Measurements from ENCODE around the gene SRP9. TPM values are rescaled to one million over a fixed set of nuclear protein-coding genes. Genes with fewer than 3 reads are reported as not detected.
"Not testable (repeated sequence)": the region's sequence is repeated elsewhere in the genome, so short reads cannot be mapped to it uniquely, and the experiment has no call there.

Gene SRP9
- polyA plus RNA-seq, 5 donors: 360 to 552 (median 414) TPM

GRCh38 chr1:225834417-225835329 lies 57.0 kb downstream of the SRP9 start:
- DNase-seq: peak; percentile 85 to 89

- no peak for DNase-seq
Measured at GRCh38 chr1:225835856-225836255, 58.2 kb downstream of the SRP9 start.

GRCh38 chr1:225836296-225836695 lies 58.7 kb downstream of the SRP9 start:
- DNase-seq: not testable (repeated sequence)

GRCh38 chr1:225838793-225839192 lies 61.2 kb downstream of the SRP9 start:
- DNase-seq: no peak

Other genes starting within 250 kb of the SRP9 start
- 100 to 1,000 TPM; 169 to 253 (median 235) TPM for gene ENAH, start 124.7 kb upstream of the SRP9 start, polyA plus RNA-seq (ENCODE audit: insufficient read depth in 1 of 5, insufficient read length in 5 of 5, low replicate concordance in 1 of 5)
- 100 to 1,000 TPM in 4 of 5 donors, 10 to 100 TPM in 1; 78.9 to 139 (median 115) TPM for gene EPHX1, start 32.3 kb downstream of the SRP9 start, polyA plus RNA-seq (ENCODE audit: insufficient read depth in 1 of 5, insufficient read length in 5 of 5, low replicate concordance in 1 of 5)
- gene TMEM63A, start 104.6 kb downstream of the SRP9 start, polyA plus RNA-seq (ENCODE audit: insufficient read depth in 1 of 5, insufficient read length in 5 of 5, low replicate concordance in 1 of 5): 100 to 1,000 TPM; 103 to 163 (median 110) TPM
- 1 to 10 TPM; 2.5 to 8.1 (median 3.7) TPM for gene LEFTY1, start 111.3 kb downstream of the SRP9 start, polyA plus RNA-seq (ENCODE audit: insufficient read depth in 1 of 5, insufficient read length in 5 of 5, low replicate concordance in 1 of 5)
- 10 to 100 TPM; 47.9 to 72.6 (median 58.6) TPM for gene PYCR2, start 146.4 kb downstream of the SRP9 start, polyA plus RNA-seq (ENCODE audit: insufficient read depth in 1 of 5, insufficient read length in 5 of 5, low replicate concordance in 1 of 5)
- gene LEFTY2, start 163.4 kb downstream of the SRP9 start, polyA plus RNA-seq (ENCODE audit: insufficient read depth in 1 of 5, insufficient read length in 5 of 5, low replicate concordance in 1 of 5): 1 to 10 TPM; 1.1 to 3.0 (median 1.5) TPM
- 10 to 100 TPM; 17.4 to 25.3 (median 22.8) TPM for gene SDE2, start 221.5 kb downstream of the SRP9 start, polyA plus RNA-seq (ENCODE audit: insufficient read depth in 1 of 5, insufficient read length in 5 of 5, low replicate concordance in 1 of 5)